ENCODE results near the gene EVI2B. TPM values are rescaled to one million over a fixed set of nuclear protein-coding genes. Genes with fewer than 3 reads are reported as not detected.
"Not testable (repeated sequence)": the region's sequence is repeated elsewhere in the genome, so short reads cannot be mapped to it uniquely, and the experiment has no call there.

The EVI2B gene
- total RNA-seq, 3 donors from 2014 or later = 5.9 to 38.1 (median 10.2) TPM

GRCh38 chr17:31318851-31319661 lies 5.2 kb upstream of the EVI2B start:
- Histone ChIP-seq H3K27ac (peak overlapping the region; percentile 76 to 81), H3K9me3 (no peaks in the 10 kb centered on the region), H3K4me3 (peak overlapping the region; percentile 8 to 53 (median 28)), H3K4me1 (peaks cover 0 to 4% of the 10 kb centered on the region in 2 donors), H3K36me3 (no peaks in the 10 kb centered on the region), H3K27me3 (no peaks in the 10 kb centered on the region)
- no peak for TF ChIP-seq CTCF (IDR thresholded peaks at IDR 0.05)
- TF ChIP-seq POLR2AphosphoS5 (IDR thresholded peaks at IDR 0.05) = no peak
- TF ChIP-seq POLR2A (IDR thresholded peaks at IDR 0.05) = no peak
- intact Hi-C loops (cut with DNase I; ENCODE audit: low total_unique reads) = no loop called here
- DNase-seq (ENCODE audit: low spot score in 2 of 2) = no peak

- Histone ChIP-seq H3K27ac (peak overlapping the region; percentile 76 to 81), H3K4me1 (peaks cover 0 to 4% of the 10 kb centered on the region in 2 donors), H3K9me3 (no peaks in the 10 kb centered on the region), H3K36me3 (no peaks in the 10 kb centered on the region), H3K4me3 (peak overlapping the region; percentile 8 to 53 (median 28)), H3K27me3 (no peaks in the 10 kb centered on the region)
- DNase-seq (ENCODE audit: low spot score in 2 of 2) = peak in 1 of 2 donors; percentile 60
- no peak for TF ChIP-seq POLR2A (IDR thresholded peaks at IDR 0.05)
- peak in 1 of 3 donors; percentile 45 for TF ChIP-seq POLR2AphosphoS5 (IDR thresholded peaks at IDR 0.05)
- intact Hi-C loops (cut with DNase I; ENCODE audit: low total_unique reads) = no loop called here
These were observed 4.5 kb upstream of the EVI2B start for GRCh38 chr17:31318298-31318801.

- TF ChIP-seq CTCF (IDR thresholded peaks at IDR 0.05) (no peak), POLR2AphosphoS5 (IDR thresholded peaks at IDR 0.05) (no peak), POLR2A (IDR thresholded peaks at IDR 0.05) (no peak)
- Histone ChIP-seq H3K9me3 (no peaks in the 10 kb centered on the region), H3K27ac (peak overlapping the region in 1 of 2 donors; percentile 20), H3K4me1 (peaks cover 0 to 4% of the 10 kb centered on the region in 2 donors), H3K36me3 (no peaks in the 10 kb centered on the region), H3K4me3 (no peak overlapping the region), H3K27me3 (no peaks in the 10 kb centered on the region)
- no peak for DNase-seq (ENCODE audit: low spot score in 2 of 2)
- intact Hi-C loops (cut with DNase I; ENCODE audit: low total_unique reads) = no loop called here
These were observed 887 bp upstream of the EVI2B start for GRCh38 chr17:31314782-31315100.

GRCh38 chr17:31312223-31312622 lies 1.6 kb downstream of the EVI2B start:
- H3K36me3 ChIP-seq; DNase-seq (ENCODE audit: low spot score in 2 of 2); H3K4me1 ChIP-seq; H3K27me3 ChIP-seq; intact Hi-C loops (cut with DNase I; ENCODE audit: low total_unique reads); H3K27ac ChIP-seq; H3K9me3 ChIP-seq: not testable (repeated sequence)
- peak overlapping the region in 2 of 3 donors; percentile 13 to 31 for H3K4me3 ChIP-seq

- no peaks in the 10 kb centered on the region for H3K36me3 ChIP-seq
- no peaks in the 10 kb centered on the region for H3K9me3 ChIP-seq
- H3K27me3 ChIP-seq = no peaks in the 10 kb centered on the region
- no peak for DNase-seq (ENCODE audit: low spot score in 2 of 2)
- H3K4me3 ChIP-seq = peak overlapping the region in 2 of 3 donors; percentile 4 to 31
- intact Hi-C loops (cut with DNase I; ENCODE audit: low total_unique reads) = no loop called here
- H3K4me1 ChIP-seq = no peaks in the 10 kb centered on the region
- no peak for TF ChIP-seq POLR2AphosphoS5 (IDR thresholded peaks at IDR 0.05)
- TF ChIP-seq CTCF (IDR thresholded peaks at IDR 0.05) = no peak
- no peak for TF ChIP-seq POLR2A (IDR thresholded peaks at IDR 0.05)
- H3K27ac ChIP-seq = no peak overlapping the region
These were observed 2.3 kb downstream of the EVI2B start for GRCh38 chr17:31311526-31311925.

- TF ChIP-seq POLR2A (IDR thresholded peaks at IDR 0.05) = no peak
- no peak for TF ChIP-seq POLR2AphosphoS5 (IDR thresholded peaks at IDR 0.05)
- no peak for TF ChIP-seq CTCF (IDR thresholded peaks at IDR 0.05)
- H3K27me3 ChIP-seq = no peaks in the 10 kb centered on the region
- H3K9me3 ChIP-seq = no peaks in the 10 kb centered on the region
- peak overlapping the region in 1 of 3 donors; percentile 31 for H3K4me3 ChIP-seq
- no peak for DNase-seq (ENCODE audit: low spot score in 2 of 2)
- intact Hi-C loops (cut with DNase I; ENCODE audit: low total_unique reads) = no loop called here
- H3K36me3 ChIP-seq = no peaks in the 10 kb centered on the region
- no peak overlapping the region for H3K27ac ChIP-seq
- H3K4me1 ChIP-seq = no peaks in the 10 kb centered on the region
These were observed 3.0 kb downstream of the EVI2B start for GRCh38 chr17:31310886-31311285.
